LNCaP clone FGC (cell line): ENCODE data around the gene EEIG1.

ENCODE experiments used
- DNase-seq: peaks from one replicate; pipeline ENCODE4 v3.0.0-alpha.2; 2011; ENCODE audit warnings: low read depth
- H3K4me3 ChIP-seq: 2 replicates; pipeline ENCODE4 v1.5.1; 2011; ENCODE audit warnings: mild to moderate bottlenecking, low read depth, low read length, control low read depth
- CTCF ChIP-seq: IDR thresholded peaks from 2 replicates; pipeline ENCODE4 v1.5.1; 2012; ENCODE audit warnings: mild to moderate bottlenecking; ENCODE audit not compliant: control insufficient read depth, insufficient read depth; ENCODE audit errors: extremely low read depth

The EEIG1 gene

DNA sequence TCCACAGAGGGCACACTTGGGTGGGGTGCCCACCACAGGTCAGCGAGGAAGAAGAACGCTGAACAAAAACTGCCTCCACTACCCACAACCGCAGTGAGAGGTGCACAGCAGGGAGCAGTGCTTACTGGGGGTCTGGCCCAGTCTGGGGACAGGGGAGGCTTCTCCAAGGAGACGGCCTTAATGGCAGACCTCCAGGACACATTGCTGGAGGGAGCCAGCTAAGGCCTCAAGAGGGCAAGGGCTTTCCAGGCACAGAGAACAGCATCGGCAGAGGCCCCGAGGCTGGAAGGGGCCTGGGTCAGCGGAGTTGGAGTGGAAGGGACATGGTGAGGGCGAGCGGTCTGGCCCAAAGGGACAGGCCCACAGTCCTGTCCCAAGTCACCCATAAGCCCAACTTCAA, 34.8 kb downstream of the EEIG1 start:
- DNase-seq, result no peak
- TF ChIP-seq CTCF, result no peak
- no peak overlapping the region for H3K4me3 ChIP-seq

GRCh38 chr9:127945338-127945737, 35.5 kb downstream of the EEIG1 start:
- TF ChIP-seq CTCF, result no peak
- H3K4me3 ChIP-seq, result no peak overlapping the region
- DNase-seq, result no peak

DNA sequence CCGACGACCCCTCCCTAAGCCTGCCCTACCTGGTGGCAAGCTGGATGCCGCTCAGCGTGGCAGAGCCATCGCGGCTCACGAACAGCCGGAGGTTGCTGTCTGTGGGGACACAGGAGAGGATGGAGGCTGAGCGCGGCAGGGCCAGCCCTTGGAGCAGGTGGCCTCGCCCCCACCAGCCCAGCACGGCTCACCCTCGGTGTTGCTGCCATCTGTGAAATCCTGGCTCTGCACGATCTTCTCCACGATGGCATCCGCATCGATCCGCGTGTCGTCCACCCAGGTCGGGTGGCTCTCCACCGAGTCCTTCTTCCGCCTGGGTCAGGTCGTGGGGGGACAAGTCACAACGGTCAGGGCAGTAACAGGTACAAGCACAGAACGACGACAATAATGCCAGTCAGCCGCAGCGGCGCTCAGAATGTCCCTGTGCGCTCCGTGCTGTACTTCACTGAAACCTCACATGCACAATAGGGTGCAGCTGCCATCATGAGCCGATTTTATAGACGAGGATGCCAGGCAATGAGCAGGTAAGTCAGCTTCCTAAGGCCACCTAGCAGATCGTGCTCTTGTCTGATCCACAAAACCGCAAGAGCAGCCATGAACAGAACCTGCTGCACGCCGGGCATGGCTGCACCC, 36.1 kb downstream of the EEIG1 start:
- no peak overlapping the region for H3K4me3 ChIP-seq
- no peak for DNase-seq
- TF ChIP-seq CTCF, result no peak

GRCh38 chr9:127943731-127944144, 37.1 kb downstream of the EEIG1 start:
- DNase-seq, result no peak
- TF ChIP-seq CTCF, result peak; percentile 97
- no peak overlapping the region for H3K4me3 ChIP-seq

DNA sequence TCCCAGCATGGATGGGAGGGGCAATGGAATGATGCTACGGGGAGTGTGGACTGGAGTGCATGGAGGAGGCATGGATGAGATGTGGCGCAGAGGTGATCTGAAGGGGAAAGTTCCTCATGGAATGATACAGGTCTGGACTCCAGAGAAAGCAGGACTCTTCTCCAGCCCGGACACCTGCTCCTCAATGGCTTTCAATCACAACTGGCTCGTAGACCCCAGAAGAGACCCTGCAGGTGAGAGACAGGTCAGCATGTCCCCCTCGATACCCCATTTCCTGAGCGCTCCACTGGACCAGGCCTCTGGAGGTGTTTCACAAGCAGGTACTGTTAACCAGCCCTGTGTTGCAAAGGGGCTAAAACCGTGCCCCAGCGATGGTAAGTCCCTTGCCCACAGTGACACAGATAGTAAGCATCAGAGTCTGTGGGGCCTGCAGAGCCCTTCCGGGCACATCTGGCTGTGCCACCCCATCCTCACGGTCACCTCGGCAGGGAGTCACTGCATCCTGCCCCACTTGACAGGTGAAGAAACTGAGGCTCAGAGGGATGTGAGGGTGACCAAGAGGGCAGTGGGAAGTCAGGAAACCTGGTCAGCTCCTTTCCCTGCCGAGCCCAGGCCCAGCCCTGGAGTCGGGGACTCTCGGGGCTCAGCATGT, 37.7 kb downstream of the EEIG1 start:
- H3K4me3 ChIP-seq, result no peak overlapping the region
- TF ChIP-seq CTCF, result no peak
- DNase-seq, result no peak

- H3K4me3 ChIP-seq, result no peak overlapping the region
- no peak for DNase-seq
- TF ChIP-seq CTCF, result peak; percentile 91
These were observed 38.4 kb downstream of the EEIG1 start for GRCh38 chr9:127942216-127943010.

- no peak for DNase-seq
- no peak overlapping the region for H3K4me3 ChIP-seq
- no peak for TF ChIP-seq CTCF
These were observed 38.9 kb downstream of the EEIG1 start for GRCh38 chr9:127941961-127942215.
